ENCODE measurements around the gene SOD2. TPM values are rescaled to one million over a fixed set of nuclear protein-coding genes. Genes with fewer than 3 reads are reported as not detected.

The SOD2 gene
- total and polyA plus RNA-seq, 2 donors (not counting 3 experiments of a cell fraction or from before 2014, with no cell fraction given), result 31.6 to 62.7 TPM

GRCh38 chr6:159728531-159728964 lies 35.5 kb upstream of the SOD2 start:
- Histone ChIP-seq H3K36me3 (ENCODE audit: control insufficient read depth in 2 of 2, extremely low read depth in 1 of 2, insufficient read depth in 2 of 2, low read length in 2 of 2) (no peaks in the 10 kb centered on the region), H3K4me2 (ENCODE audit: insufficient read depth, low read length) (peak overlapping the region; percentile 99), H3K27ac (ENCODE audit: insufficient read depth, low read depth, low read length) (peak overlapping the region; percentile 93), H3K9ac (replicated peaks; ENCODE audit: extremely low read depth, insufficient read depth, low read length) (peak overlapping the region; percentile 98), H3K4me1 (ENCODE audit: control insufficient read depth, extremely low read depth, insufficient read depth, low read length) (peaks cover 21% of the 10 kb centered on the region), H3K27me3 (ENCODE audit: control insufficient read depth in 2 of 2, insufficient read depth in 2 of 2, low read length in 2 of 2) (no peaks in the 10 kb centered on the region), H2AFZ (ENCODE audit: low read depth, low read length) (no peak overlapping the region), H4K20me1 (replicated peaks; ENCODE audit: control insufficient read depth, extremely low read depth, insufficient read depth, low read length) (peaks cover 20% of the 10 kb centered on the region), H3K4me3 (replicated peaks in 1 of 3; ENCODE audit: insufficient read depth in 1 of 3, low read depth in 1 of 3, low read length in 3 of 3) (peak overlapping the region; percentile 83 to 100 (median 89)), H3K9me1 (replicated peaks; ENCODE audit: control insufficient read depth, extremely low read depth, insufficient read depth, low read length) (no peaks in the 10 kb centered on the region), H3K79me2 (ENCODE audit: control insufficient read depth, insufficient read depth, low read length) (peaks cover 81% of the 10 kb centered on the region), H3K9me3 (replicated peaks; ENCODE audit: control insufficient read depth, insufficient read depth, low read length) (no peaks in the 10 kb centered on the region)
- intact Hi-C loops (cut with micrococcal nuclease), result no loop called here
- CTCF ChIA-PET, result interaction anchor here (1.1 to 2.8 kb wide), 5 partner anchors 10 to 559 kb away, joined by 3 to 12 read pairs (median 4); partner anchors contain the start of gene FNDC1
- POLR2A ChIA-PET, result interaction anchor here (2.5 to 3.3 kb wide), 2 partner anchors 37 to 62 kb away, joined by 18 to 21 read pairs; partner anchors contain the start of genes MRPL18 and TCP1
- no TSS peak for BruUV-seq (replicated peaks)
- DNase-seq (ENCODE audit: low read depth, low spot score), result no peak
- dilution Hi-C loops (cut with MboI; ENCODE audit: extremely low pct_ligation_motif_present, low sequenced_read_pairs), result no loop called here
- FAIRE-seq, result peak; percentile 28
- TF ChIP-seq JUN (IDR thresholded peaks at IDR 0.05; ENCODE audit: borderline replicate concordance, insufficient read depth, insufficient read length, low read depth), result no peak
- no peak for TF ChIP-seq CTCF (IDR thresholded peaks at IDR 0.05; ENCODE audit: extremely low read depth in 1 of 2, insufficient read depth in 1 of 2, low read depth in 1 of 2, low read length in 2 of 2)
- no peak for TF ChIP-seq POLR2AphosphoS5 (IDR thresholded peaks at IDR 0.05; ENCODE audit: insufficient read depth, low read depth, low read length)
